GM23338 (cell line): ENCODE measurements around the gene WDR37. TPM values are rescaled to one million over a fixed set of nuclear protein-coding genes. Genes with fewer than 3 reads are reported as not detected.
"Not testable (repeated sequence)": the region's sequence is repeated elsewhere in the genome, so short reads cannot be mapped to it uniquely, and the experiment has no call there.

Experiments used
- ATAC-seq: fragments of 200-7000 bp; cut with Tn5 transposase; 3 replicates; pipeline ENCODE4 v1.9.1; 2020
- DNase-seq: peaks from one replicate; pipeline ENCODE4 v3.0.0-alpha.2; 2015; ENCODE audit warnings: low spot score
- H2AFZ ChIP-seq: fragments of 200-600 bp; sonication (generic); 2 replicates; pipeline ENCODE4 v1.8.0; 2016; ENCODE audit warnings: antibody characterized with exemption, mild to moderate bottlenecking, moderate library complexity
- H3F3A ChIP-seq: fragments of 200-600 bp; sonication (generic); replicated peaks from 2 replicates; pipeline ENCODE4 v1.8.0; 2017; ENCODE audit warnings: antibody characterized with exemption, mixed run types, low read depth
- H3K27ac ChIP-seq: fragments of 200-600 bp; sonication (generic); 2 replicates; pipeline ENCODE4 v1.6.1; 2016; ENCODE audit warnings: low read depth
- H3K27me3 ChIP-seq: fragments of 200-600 bp; sonication (generic); 2 replicates; pipeline ENCODE4 v1.8.0; 2016; ENCODE audit warnings: mild to moderate bottlenecking, mixed run types, moderate library complexity; ENCODE audit not compliant: insufficient read depth
- H3K36me3 ChIP-seq: fragments of 200-600 bp; sonication (generic); 2 replicates; pipeline ENCODE4 v1.8.0; 2016; ENCODE audit warnings: mild to moderate bottlenecking; ENCODE audit not compliant: insufficient read depth
- H3K4me1 ChIP-seq: fragments of 200-600 bp; sonication (generic); 2 replicates; pipeline ENCODE4 v1.8.0; 2016; ENCODE audit warnings: mild to moderate bottlenecking, moderate library complexity; ENCODE audit not compliant: insufficient read depth
- H3K4me2 ChIP-seq: fragments of 200-600 bp; sonication (generic); 2 replicates; pipeline ENCODE4 v1.7.1; 2017; ENCODE audit warnings: mixed run types
- H3K4me3 ChIP-seq: fragments of 200-600 bp; sonication (generic); 2 replicates; pipeline ENCODE4 v1.6.1; 2016; ENCODE audit warnings: mixed run types
- H3K79me2 ChIP-seq: fragments of 200-600 bp; sonication (generic); replicated peaks from 2 replicates; pipeline ENCODE4 v1.8.0; 2017; ENCODE audit warnings: mild to moderate bottlenecking; ENCODE audit not compliant: insufficient read depth
- H3K9me2 ChIP-seq: fragments of 200-600 bp; sonication (generic); 2 replicates; pipeline ENCODE4 v1.8.0; 2017; ENCODE audit not compliant: insufficient read depth
- H4K20me1 ChIP-seq: fragments of 200-600 bp; sonication (generic); replicated peaks from 2 replicates; pipeline ENCODE4 v1.8.0; 2017; ENCODE audit warnings: mild to moderate bottlenecking; ENCODE audit not compliant: insufficient read depth
- H3K27ac Mint-ChIP-seq: 2 replicates; pipeline ENCODE4 v1.8.0; 2020; ENCODE audit warnings: inconsistent platforms, mild to moderate bottlenecking, moderate library complexity, mixed read lengths
- H3K27me3 Mint-ChIP-seq: 3 replicates; pipeline ENCODE4 v1.8.0; 2022; ENCODE audit warnings: low read depth, mild to moderate bottlenecking, moderate library complexity, mixed read lengths, inconsistent platforms; ENCODE audit not compliant: insufficient read depth, poor library complexity
- H3K36me3 Mint-ChIP-seq: 3 replicates; pipeline ENCODE4 v1.8.0; 2021; ENCODE audit warnings: low read depth, mild to moderate bottlenecking, inconsistent platforms, moderate library complexity, mixed read lengths
- H3K4me1 Mint-ChIP-seq: 3 replicates; pipeline ENCODE4 v1.8.0; 2020; ENCODE audit warnings: mild to moderate bottlenecking, inconsistent platforms, mixed read lengths
- H3K4me3 Mint-ChIP-seq: 3 replicates; pipeline ENCODE4 v1.8.0; 2021; ENCODE audit warnings: moderate library complexity, mild to moderate bottlenecking, inconsistent platforms, mixed read lengths
- H3K9me3 Mint-ChIP-seq: 3 replicates; pipeline ENCODE4 v1.8.0; 2020; ENCODE audit warnings: moderate library complexity, mild to moderate bottlenecking, inconsistent platforms, mixed read lengths
- ZNF114 ChIP-seq: fragments of 250-450 bp; sonication (Bioruptor Pico); IDR thresholded peaks from 2 replicates; pipeline ENCODE4 v1.5.0; 2020; ENCODE audit warnings: mild to moderate bottlenecking, moderate library complexity
- polyA plus RNA-seq: library from polyadenylated mRNA; unstranded; fragments of >200 nt; fragmentation: Nextera tagmentation; extraction: Ambion mirVana; gene quantifications from 2 replicates; pipeline ENCODE4 v1.2.1, GENCODE V29; 2016
- total RNA-seq: library from RNA; depleted of rRNA; stranded (reverse); fragments of >200 nt; shearing (Covaris generic); gene quantifications from 2 replicates; pipeline ENCODE4 v1.2.3, GENCODE V29; 2014
- TF ChIP-seq, protein P1 (sequence below): fragments of 250-450 bp; sonication (Bioruptor Pico); IDR thresholded peaks from 2 replicates; pipeline ENCODE4 v1.5.0; 2020; ENCODE audit warnings: mild to moderate bottlenecking, moderate library complexity
- TF ChIP-seq, protein P2 (sequence below): IDR thresholded peaks from 2 replicates; pipeline ENCODE4 v1.6.1; 2016; ENCODE audit warnings: antibody characterized with exemption

Gene WDR37
- total and polyA plus RNA-seq, 2 experiments from 2014 or later = 6.0 to 10.2 TPM

DNA sequence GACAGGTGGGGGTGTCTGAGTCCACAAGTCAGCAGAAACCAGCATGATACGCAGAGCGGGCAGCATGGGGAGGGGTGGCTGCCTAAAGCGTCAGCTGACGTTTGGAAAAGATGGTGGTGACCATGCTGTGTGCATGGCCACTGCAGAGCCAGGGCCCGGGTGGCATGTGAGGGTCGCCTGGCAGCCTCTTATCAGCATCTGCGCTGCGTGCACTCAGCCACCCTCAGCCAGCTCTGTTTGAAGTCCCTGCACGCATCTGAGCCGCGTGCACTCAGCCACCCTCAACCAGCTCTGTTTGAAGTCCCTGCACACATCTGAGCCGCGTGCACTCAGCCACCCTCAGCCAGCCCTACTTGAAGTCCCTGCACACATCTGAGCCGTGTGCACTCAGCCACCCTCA lies 61.5 kb downstream of the WDR37 start (continued):
- TF ChIP-seq, protein P1, sequence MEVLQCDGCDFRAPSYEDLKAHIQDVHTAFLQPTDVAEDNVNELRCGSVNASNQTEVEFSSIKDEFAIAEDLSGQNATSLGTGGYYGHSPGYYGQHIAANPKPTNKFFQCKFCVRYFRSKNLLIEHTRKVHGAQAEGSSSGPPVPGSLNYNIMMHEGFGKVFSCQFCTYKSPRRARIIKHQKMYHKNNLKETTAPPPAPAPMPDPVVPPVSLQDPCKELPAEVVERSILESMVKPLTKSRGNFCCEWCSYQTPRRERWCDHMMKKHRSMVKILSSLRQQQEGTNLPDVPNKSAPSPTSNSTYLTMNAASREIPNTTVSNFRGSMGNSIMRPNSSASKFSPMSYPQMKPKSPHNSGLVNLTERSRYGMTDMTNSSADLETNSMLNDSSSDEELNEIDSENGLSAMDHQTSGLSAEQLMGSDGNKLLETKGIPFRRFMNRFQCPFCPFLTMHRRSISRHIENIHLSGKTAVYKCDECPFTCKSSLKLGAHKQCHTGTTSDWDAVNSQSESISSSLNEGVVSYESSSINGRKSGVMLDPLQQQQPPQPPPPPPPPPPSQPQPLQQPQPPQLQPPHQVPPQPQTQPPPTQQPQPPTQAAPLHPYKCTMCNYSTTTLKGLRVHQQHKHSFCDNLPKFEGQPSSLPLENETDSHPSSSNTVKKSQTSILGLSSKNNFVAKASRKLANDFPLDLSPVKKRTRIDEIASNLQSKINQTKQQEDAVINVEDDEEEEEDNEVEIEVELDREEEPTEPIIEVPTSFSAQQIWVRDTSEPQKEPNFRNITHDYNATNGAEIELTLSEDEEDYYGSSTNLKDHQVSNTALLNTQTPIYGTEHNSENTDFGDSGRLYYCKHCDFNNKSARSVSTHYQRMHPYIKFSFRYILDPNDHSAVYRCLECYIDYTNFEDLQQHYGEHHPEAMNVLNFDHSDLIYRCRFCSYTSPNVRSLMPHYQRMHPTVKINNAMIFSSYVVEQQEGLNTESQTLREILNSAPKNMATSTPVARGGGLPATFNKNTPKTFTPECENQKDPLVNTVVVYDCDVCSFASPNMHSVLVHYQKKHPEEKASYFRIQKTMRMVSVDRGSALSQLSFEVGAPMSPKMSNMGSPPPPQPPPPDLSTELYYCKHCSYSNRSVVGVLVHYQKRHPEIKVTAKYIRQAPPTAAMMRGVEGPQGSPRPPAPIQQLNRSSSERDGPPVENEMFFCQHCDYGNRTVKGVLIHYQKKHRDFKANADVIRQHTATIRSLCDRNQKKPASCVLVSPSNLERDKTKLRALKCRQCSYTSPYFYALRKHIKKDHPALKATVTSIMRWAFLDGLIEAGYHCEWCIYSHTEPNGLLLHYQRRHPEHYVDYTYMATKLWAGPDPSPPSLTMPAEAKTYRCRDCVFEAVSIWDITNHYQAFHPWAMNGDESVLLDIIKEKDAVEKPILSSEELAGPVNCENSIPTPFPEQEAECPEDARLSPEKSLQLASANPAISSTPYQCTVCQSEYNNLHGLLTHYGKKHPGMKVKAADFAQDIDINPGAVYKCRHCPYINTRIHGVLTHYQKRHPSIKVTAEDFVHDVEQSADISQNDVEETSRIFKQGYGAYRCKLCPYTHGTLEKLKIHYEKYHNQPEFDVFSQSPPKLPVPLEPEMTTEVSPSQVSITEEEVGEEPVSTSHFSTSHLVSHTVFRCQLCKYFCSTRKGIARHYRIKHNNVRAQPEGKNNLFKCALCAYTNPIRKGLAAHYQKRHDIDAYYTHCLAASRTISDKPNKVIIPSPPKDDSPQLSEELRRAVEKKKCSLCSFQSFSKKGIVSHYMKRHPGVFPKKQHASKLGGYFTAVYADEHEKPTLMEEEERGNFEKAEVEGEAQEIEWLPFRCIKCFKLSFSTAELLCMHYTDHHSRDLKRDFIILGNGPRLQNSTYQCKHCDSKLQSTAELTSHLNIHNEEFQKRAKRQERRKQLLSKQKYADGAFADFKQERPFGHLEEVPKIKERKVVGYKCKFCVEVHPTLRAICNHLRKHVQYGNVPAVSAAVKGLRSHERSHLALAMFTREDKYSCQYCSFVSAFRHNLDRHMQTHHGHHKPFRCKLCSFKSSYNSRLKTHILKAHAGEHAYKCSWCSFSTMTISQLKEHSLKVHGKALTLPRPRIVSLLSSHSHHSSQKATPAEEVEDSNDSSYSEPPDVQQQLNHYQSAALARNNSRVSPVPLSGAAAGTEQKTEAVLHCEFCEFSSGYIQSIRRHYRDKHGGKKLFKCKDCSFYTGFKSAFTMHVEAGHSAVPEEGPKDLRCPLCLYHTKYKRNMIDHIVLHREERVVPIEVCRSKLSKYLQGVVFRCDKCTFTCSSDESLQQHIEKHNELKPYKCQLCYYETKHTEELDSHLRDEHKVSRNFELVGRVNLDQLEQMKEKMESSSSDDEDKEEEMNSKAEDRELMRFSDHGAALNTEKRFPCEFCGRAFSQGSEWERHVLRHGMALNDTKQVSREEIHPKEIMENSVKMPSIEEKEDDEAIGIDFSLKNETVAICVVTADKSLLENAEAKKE (CRISPR knock-in tag) = no peak

DNA sequence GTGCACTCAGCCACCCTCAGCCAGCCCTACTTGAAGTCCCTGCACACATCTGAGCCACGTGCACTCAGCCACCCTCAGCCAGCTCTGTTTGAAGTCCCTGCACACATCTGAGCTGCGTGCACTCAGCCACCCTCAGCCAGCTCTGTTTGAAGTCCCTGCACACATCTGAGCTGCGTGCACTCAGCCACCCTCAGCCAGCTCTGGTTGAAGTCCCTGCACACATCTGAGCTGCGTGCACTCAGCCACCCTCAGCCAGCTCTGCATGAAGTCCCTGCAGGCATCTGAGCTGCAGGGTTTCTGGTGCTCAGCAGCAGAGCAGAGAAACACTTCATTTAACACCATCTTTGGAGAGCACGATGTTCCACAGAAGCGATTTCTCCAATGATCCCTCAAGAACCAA lies 62.1 kb downstream of the WDR37 start:
- not testable (repeated sequence) for H3K9me2 ChIP-seq, H3F3A ChIP-seq, H3K4me3 ChIP-seq, H3K27me3 Mint-ChIP-seq, H3K4me2 ChIP-seq, H4K20me1 ChIP-seq, H3K27ac Mint-ChIP-seq, H3K27me3 ChIP-seq, DNase-seq, ATAC-seq, H3K4me3 Mint-ChIP-seq, H3K27ac ChIP-seq, H3K9me3 Mint-ChIP-seq, H3K4me1 ChIP-seq, H3K79me2 ChIP-seq, H2AFZ ChIP-seq, H3K36me3 ChIP-seq
- peaks cover 10% of the 10 kb centered on the region; the same call in 2 of the 3 replicates for H3K4me1 Mint-ChIP-seq
- peaks cover 13% of the 10 kb centered on the region for H3K36me3 Mint-ChIP-seq

DNA sequence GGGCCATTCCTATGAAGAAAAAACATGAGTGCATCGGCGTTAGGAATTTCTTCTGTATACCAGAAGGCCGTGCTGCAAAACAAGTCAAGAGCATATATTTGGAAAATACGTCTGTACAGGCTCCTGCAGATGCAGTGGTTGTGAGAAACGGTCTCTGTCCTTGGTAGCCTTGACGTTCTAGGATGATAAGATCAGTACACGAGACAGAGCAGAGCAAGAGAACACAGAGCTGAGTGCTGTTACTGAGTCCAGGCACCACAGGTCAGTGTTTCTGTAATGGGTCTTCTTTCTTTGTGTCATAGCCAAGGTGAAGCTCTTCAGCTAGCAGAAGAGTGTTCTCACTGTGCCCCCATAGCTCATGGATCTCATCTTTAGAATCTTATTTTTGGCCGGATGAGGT lies 62.8 kb downstream of the WDR37 start:
- H3K4me1 Mint-ChIP-seq = peaks cover 10% of the 10 kb centered on the region; the same call in 2 of the 3 replicates
- TF ChIP-seq ZNF114 = no peak
- TF ChIP-seq, protein P2, sequence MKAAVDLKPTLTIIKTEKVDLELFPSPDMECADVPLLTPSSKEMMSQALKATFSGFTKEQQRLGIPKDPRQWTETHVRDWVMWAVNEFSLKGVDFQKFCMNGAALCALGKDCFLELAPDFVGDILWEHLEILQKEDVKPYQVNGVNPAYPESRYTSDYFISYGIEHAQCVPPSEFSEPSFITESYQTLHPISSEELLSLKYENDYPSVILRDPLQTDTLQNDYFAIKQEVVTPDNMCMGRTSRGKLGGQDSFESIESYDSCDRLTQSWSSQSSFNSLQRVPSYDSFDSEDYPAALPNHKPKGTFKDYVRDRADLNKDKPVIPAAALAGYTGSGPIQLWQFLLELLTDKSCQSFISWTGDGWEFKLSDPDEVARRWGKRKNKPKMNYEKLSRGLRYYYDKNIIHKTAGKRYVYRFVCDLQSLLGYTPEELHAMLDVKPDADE = no peak
- TF ChIP-seq, protein P1 (CRISPR knock-in tag) = no peak

More for the DNA sequence above, 62.8 kb downstream of the WDR37 start:
- Mint-ChIP-seq H3K27ac (no peak overlapping the region), H3K36me3 (peaks cover 13% of the 10 kb centered on the region), H3K9me3 (no peaks in the 10 kb centered on the region), H3K4me3 (no peak overlapping the region), H3K27me3 (no peaks in the 10 kb centered on the region)
- Histone ChIP-seq H3K27me3 (no peaks in the 10 kb centered on the region), H3K9me2 (no peaks in the 10 kb centered on the region), H3F3A (no peaks in the 10 kb centered on the region), H3K79me2 (no peaks in the 10 kb centered on the region; the same call in 1 of the 2 replicates), H3K4me2 (no peak overlapping the region), H3K4me1 (peaks cover 3% of the 10 kb centered on the region; the same call in 1 of the 2 replicates), H3K36me3 (peaks cover 3% of the 10 kb centered on the region; the same call in 1 of the 2 replicates), H4K20me1 (no peaks in the 10 kb centered on the region; the same call in 1 of the 2 replicates), H2AFZ (no peak overlapping the region), H3K4me3 (no peak overlapping the region), H3K27ac (no peak overlapping the region)
- ATAC-seq = no peak
- no peak for DNase-seq
